Osteocyte (in vitro differentiated cells): ENCODE results near the gene SLC26A4. TPM values are rescaled to one million over a fixed set of nuclear protein-coding genes. Genes with fewer than 3 reads are reported as not detected.

ENCODE experiments used
- DNase-seq: peaks from one replicate; pipeline ENCODE4 v3.0.0; 2021; ENCODE audit warnings: mixed read lengths; ENCODE audit not compliant: unreplicated experiment; ENCODE audit errors: extremely low spot score
- H3K27ac Mint-ChIP-seq: one replicate; pipeline ENCODE4 v1.8.0; 2021; ENCODE audit warnings: mild to moderate bottlenecking, mixed read lengths; ENCODE audit not compliant: unreplicated experiment
- H3K27me3 Mint-ChIP-seq: one replicate; pipeline ENCODE4 v1.8.0; 2021; ENCODE audit warnings: mixed read lengths; ENCODE audit not compliant: unreplicated experiment
- H3K36me3 Mint-ChIP-seq: one replicate; pipeline ENCODE4 v1.8.0; 2021; ENCODE audit warnings: mixed read lengths; ENCODE audit not compliant: unreplicated experiment
- H3K4me1 Mint-ChIP-seq: one replicate; pipeline ENCODE4 v1.8.0; 2021; ENCODE audit warnings: mixed read lengths; ENCODE audit not compliant: unreplicated experiment
- H3K4me3 Mint-ChIP-seq: one replicate; pipeline ENCODE4 v1.8.0; 2021; ENCODE audit warnings: mild to moderate bottlenecking, moderate library complexity, mixed read lengths; ENCODE audit not compliant: unreplicated experiment
- H3K9me3 Mint-ChIP-seq: one replicate; pipeline ENCODE4 v1.8.0; 2021; ENCODE audit warnings: mixed read lengths; ENCODE audit not compliant: unreplicated experiment
- CTCF ChIP-seq: fragments of 200-600 bp; sonication (generic); IDR thresholded peaks from 2 replicates; pipeline ENCODE4 v1.5.0; 2021; ENCODE audit warnings: antibody characterized with exemption, mild to moderate bottlenecking, moderate library complexity
- total RNA-seq: library from RNA; stranded (reverse); gene quantifications from 2 replicates; pipeline ENCODE4 v1.2.1, GENCODE V29; 2021

The SLC26A4 gene
- total RNA-seq, 1 donor from 2014 or later: 0.51 TPM

- no peak for DNase-seq
- Mint-ChIP-seq H3K36me3 (no peaks in the 10 kb centered on the region), H3K4me1 (no peaks in the 10 kb centered on the region), H3K4me3 (no peak overlapping the region), H3K27me3 (peaks cover 51% of the 10 kb centered on the region), H3K27ac (no peak overlapping the region), H3K9me3 (no peaks in the 10 kb centered on the region)
- no peak for TF ChIP-seq CTCF
These were observed 65.9 kb downstream of the SLC26A4 start for GRCh38 chr7:107726356-107727130.

- no peaks in the 10 kb centered on the region for H3K36me3 Mint-ChIP-seq
- no peak overlapping the region for H3K4me3 Mint-ChIP-seq
- H3K27ac Mint-ChIP-seq: no peak overlapping the region
- H3K4me1 Mint-ChIP-seq: no peaks in the 10 kb centered on the region
- no peaks in the 10 kb centered on the region for H3K9me3 Mint-ChIP-seq
- peaks cover 46% of the 10 kb centered on the region for H3K27me3 Mint-ChIP-seq
- no peak for DNase-seq
- no peak for TF ChIP-seq CTCF
These were observed 67.6 kb downstream of the SLC26A4 start for GRCh38 chr7:107728276-107728675.

GRCh38 chr7:107742678-107743566 lies 82.3 kb downstream of the SLC26A4 start:
- no peaks in the 10 kb centered on the region for H3K9me3 Mint-ChIP-seq
- no peak for TF ChIP-seq CTCF
- H3K4me3 Mint-ChIP-seq: peak overlapping the region; percentile 94
- H3K36me3 Mint-ChIP-seq: no peaks in the 10 kb centered on the region
- DNase-seq: no peak
- H3K27ac Mint-ChIP-seq: peak overlapping the region; percentile 100
- H3K27me3 Mint-ChIP-seq: peaks cover 19% of the 10 kb centered on the region
- peaks cover 36% of the 10 kb centered on the region for H3K4me1 Mint-ChIP-seq

- no peaks in the 10 kb centered on the region for H3K9me3 Mint-ChIP-seq
- peaks cover 39% of the 10 kb centered on the region for H3K4me1 Mint-ChIP-seq
- TF ChIP-seq CTCF: peak; percentile 80
- peak within 1 kb of the TSS; percentile 94 for H3K4me3 Mint-ChIP-seq
- peak; percentile 99 for DNase-seq
- H3K27ac Mint-ChIP-seq: peak within 1 kb of the TSS; percentile 100
- peaks cover 16% of the 10 kb centered on the region for H3K27me3 Mint-ChIP-seq
- H3K36me3 Mint-ChIP-seq: no peaks in the 10 kb centered on the region
These were observed 83.1 kb downstream of the SLC26A4 start, which contains the start of gene CBLL1 for GRCh38 chr7:107743567-107744344. Gene CBLL1 (plus strand): TSS chr7:107744142. CDS start chr7:107744164, 22 bp downstream.
